GM18858 (cell line): ENCODE data around the gene RUBCNL.
"Not testable (repeated sequence)": the region's sequence is repeated elsewhere in the genome, so short reads cannot be mapped to it uniquely, and the experiment has no call there.

ENCODE experiments used
- ATAC-seq: cut with Tn5 transposase; IDR thresholded peaks from one replicate; pipeline ENCODE4 v1.9.1; 2021; ENCODE audit not compliant: unreplicated experiment

The RUBCNL gene

GRCh38 chr13:46377554-46377953, 9.5 kb downstream of the RUBCNL start:
- ATAC-seq = no peak

GRCh38 chr13:46374710-46375109, 12.3 kb downstream of the RUBCNL start:
- no peak for ATAC-seq

- no peak for ATAC-seq
Measured at GRCh38 chr13:46373623-46374022, 13.4 kb downstream of the RUBCNL start.

GRCh38 chr13:46372938-46373337, 14.1 kb downstream of the RUBCNL start:
- not testable (repeated sequence) for ATAC-seq

- ATAC-seq = no peak
Measured at GRCh38 chr13:46372071-46372470, 15.0 kb downstream of the RUBCNL start.

- peak; percentile 71 for ATAC-seq
Measured at GRCh38 chr13:46369506-46370277, 17.4 kb downstream of the RUBCNL start.

GRCh38 chr13:46367617-46368327, 19.3 kb downstream of the RUBCNL start:
- no peak for ATAC-seq

- ATAC-seq = no peak
Measured at GRCh38 chr13:46361276-46361934, 25.6 kb downstream of the RUBCNL start.

GRCh38 chr13:46360604-46361003, 26.4 kb downstream of the RUBCNL start:
- ATAC-seq = no peak

GRCh38 chr13:46359714-46360113, 27.3 kb downstream of the RUBCNL start:
- ATAC-seq = no peak

- ATAC-seq = no peak
Measured at GRCh38 chr13:46355901-46356590, 31.0 kb downstream of the RUBCNL start.

GRCh38 chr13:46355088-46355468, 32.0 kb downstream of the RUBCNL start:
- ATAC-seq = peak; percentile 13

- peak; percentile 65 for ATAC-seq
Measured at GRCh38 chr13:46354156-46355087, 32.6 kb downstream of the RUBCNL start.

- ATAC-seq = no peak
Measured at GRCh38 chr13:46352805-46353204, 34.2 kb downstream of the RUBCNL start.

GRCh38 chr13:46350003-46350402, 37.0 kb downstream of the RUBCNL start:
- no peak for ATAC-seq

- no peak for ATAC-seq
Measured at GRCh38 chr13:46348961-46349360, 38.1 kb downstream of the RUBCNL start.

GRCh38 chr13:46347277-46347676, 39.8 kb downstream of the RUBCNL start:
- no peak for ATAC-seq

GRCh38 chr13:46345866-46346265, 41.2 kb downstream of the RUBCNL start:
- no peak for ATAC-seq

- ATAC-seq = no peak
Measured at GRCh38 chr13:46345398-46345797, 41.7 kb downstream of the RUBCNL start.

- ATAC-seq = no peak
Measured at GRCh38 chr13:46343279-46343994, 43.6 kb downstream of the RUBCNL start.
